HG02938 (cell line): ENCODE results near the gene FMNL2.
"Not testable (repeated sequence)": the region's sequence is repeated elsewhere in the genome, so short reads cannot be mapped to it uniquely, and the experiment has no call there.

Experiments
- ATAC-seq: cut with Tn5 transposase; IDR thresholded peaks from one replicate; pipeline ENCODE4 v1.9.1; 2021; ENCODE audit warnings: mild to moderate bottlenecking, moderate library complexity; ENCODE audit not compliant: unreplicated experiment

Gene FMNL2

DNA sequence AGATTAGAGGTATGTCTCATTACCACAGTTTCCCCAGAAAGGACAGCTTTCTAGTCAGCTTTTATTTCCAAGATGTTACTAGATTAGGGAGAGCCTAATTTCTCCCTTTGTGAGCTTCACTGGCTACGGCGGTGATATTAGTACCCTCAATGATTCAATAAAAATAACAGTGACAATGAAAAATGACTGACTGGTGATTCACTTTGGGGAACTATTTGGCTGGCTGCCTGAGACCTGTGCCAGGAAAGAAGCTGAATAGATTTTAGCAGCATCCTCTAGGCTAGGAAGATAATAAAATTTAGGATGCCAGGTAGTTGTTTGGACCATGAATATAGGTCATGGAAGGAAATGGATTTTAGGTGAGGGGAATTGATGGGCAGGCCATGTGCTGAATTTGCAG lies 178.7 kb downstream of the FMNL2 start:
- no peak for ATAC-seq

DNA sequence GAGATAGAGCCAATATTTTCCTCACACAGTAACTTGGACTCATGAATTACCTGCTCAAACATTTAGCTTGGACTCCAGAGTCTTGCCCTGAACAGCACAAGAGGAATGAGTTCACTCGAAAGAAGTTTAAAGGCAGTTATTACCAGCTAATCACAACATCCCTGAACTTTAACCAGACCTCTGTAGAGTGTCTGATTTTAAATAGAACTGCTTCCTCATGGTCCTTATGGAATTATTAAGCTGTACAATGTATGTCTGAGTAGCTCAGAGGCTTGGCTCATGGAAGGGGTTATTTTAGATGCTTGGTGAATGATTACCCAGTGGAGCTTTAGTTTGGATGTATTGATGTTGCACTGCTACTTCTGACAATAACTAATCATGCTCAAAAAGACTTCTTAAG lies 183.1 kb downstream of the FMNL2 start:
- ATAC-seq = no peak

DNA sequence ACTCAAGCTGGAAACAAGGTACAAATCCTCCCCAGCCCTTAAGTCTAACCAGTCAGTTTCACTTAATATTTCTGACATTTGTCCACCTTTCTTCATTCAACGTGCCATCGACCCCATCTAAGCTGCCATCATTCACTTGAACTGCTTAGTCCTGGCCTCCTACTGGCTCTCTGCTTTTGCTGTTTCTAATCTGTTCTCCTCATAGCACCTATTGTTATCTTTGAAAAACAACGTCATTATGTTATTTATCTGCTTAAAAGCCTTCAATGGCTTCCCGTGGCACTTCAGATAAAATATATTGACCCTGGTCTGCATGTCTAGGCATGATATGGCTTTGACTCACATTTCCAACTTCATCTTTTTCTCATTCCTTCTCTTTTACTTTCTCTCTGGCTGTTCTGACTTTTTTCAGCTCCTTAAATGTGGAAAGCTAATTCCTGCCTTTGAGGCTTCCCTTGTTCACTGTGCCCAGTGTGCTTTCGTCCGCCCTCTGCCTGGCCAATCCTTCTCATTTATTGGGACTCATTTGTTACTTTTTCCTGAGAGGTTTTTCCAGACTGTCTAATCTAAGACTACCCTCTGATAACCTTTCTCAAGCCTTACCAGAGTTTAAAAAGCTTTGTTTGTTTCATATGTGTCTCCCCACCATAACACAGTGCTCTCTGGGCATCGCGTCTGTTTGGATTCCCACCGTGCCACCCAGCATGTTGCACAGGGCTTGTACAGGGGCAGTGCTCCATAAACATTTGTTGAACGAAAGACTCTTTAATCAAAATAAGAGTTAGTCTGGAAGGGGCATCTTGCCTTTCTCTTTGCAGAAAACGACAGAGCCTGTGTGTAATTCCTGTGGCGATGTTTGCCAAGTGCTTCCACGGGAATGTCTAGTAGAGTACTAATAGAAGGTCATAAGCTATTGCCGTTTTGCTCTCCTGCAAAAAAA lies 183.9 kb downstream of the FMNL2 start:
- no peak for ATAC-seq

DNA sequence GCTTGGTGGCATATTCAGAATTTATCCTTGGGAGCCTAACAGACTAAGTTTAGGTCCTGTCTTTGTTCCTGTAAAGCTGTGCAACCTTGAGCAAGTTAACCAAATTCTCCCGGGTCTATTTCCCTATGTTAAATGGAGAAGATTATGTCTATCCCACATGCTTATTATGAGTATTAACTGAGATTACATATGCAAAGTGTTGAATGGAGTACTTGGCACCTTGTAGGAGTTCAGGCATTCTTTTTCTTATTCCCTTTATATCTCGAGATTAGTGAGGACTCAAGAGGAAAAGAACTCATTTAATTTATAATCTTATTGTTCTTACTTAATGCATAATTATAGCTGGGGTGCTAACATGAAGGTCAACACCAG lies 184.6 kb downstream of the FMNL2 start:
- ATAC-seq = no peak

DNA sequence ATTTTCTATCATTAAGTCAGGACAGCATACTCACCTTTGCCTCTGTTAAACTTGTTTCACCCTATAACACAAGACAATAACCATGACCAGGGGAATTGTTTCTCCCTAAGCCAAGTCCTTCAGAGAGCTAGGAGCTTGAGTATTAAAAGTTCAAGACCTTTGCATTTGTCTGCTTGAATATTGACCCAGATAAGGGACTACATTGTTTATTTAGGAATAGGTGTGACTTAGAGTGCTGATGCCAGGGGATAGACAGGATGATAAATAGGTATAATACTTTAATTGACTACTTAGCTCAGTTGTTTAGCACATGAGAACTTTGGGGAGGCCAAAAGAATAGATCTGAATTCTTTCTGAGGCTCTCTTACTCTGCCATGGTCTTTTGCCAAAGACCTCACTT lies 185.8 kb downstream of the FMNL2 start:
- ATAC-seq = no peak

DNA sequence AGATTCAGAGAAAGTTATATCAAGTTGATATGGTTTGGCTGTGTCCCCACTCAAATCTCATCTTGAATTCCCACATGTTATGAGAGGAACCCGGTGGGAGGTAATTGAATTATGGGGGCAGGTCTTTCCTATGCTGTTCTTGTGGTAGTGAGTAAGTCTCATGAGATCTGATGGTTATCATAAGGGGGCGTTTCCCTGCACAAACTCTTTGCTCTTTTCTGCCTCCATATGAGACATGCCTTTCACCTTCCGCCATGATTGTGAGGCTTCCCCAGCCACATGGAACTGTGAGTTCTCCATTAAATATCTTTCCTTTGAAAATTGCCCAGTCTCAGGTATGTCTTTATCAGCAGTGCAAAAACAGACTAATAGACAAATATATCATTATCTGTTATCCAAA lies 187.5 kb downstream of the FMNL2 start:
- not testable (repeated sequence) for ATAC-seq

DNA sequence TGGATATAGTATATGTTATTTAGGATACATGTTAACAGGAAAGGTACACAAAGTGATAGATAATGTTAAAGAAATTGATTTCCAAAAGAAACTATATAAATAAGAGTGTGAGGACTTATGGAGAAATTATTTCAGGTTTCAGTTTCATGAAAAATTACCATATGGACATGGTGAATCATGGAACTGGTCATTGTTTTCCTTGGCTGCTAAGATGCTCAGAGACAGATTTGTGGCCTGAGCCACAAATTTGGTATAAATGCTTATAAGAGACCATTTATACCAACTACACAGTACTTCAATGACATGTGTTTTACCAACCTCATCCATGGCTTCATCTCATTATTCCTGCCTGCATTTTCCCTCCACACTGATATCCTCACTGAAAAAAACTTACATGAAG lies 188.1 kb downstream of the FMNL2 start:
- ATAC-seq = no peak

DNA sequence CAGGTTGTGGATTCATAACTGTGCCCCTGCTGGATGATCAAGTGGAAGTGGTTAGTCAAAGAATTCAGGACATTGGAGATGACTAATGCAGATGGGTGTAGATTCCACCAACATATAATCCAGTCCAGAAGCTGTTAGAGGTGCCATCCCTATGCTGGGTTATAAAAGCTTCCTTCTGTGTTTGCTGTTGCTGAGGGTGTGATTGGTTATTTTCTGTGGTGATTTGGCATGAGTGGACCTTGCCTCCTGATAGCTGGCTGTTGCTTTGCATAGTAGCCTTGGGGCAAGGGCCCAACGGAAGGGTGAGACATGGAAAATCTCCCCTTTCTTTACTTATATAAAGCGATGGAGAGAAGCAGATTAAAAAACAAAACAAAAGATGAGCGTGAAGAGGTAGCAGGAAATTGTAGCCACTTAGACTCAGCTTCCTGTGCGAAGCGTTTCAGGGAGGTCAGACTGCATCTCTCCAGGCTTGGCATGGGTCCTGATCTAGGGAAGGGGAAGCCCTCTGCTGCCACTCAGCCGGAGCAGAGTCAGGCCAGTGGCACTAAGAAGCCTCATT lies 190.4 kb downstream of the FMNL2 start:
- no peak for ATAC-seq

DNA sequence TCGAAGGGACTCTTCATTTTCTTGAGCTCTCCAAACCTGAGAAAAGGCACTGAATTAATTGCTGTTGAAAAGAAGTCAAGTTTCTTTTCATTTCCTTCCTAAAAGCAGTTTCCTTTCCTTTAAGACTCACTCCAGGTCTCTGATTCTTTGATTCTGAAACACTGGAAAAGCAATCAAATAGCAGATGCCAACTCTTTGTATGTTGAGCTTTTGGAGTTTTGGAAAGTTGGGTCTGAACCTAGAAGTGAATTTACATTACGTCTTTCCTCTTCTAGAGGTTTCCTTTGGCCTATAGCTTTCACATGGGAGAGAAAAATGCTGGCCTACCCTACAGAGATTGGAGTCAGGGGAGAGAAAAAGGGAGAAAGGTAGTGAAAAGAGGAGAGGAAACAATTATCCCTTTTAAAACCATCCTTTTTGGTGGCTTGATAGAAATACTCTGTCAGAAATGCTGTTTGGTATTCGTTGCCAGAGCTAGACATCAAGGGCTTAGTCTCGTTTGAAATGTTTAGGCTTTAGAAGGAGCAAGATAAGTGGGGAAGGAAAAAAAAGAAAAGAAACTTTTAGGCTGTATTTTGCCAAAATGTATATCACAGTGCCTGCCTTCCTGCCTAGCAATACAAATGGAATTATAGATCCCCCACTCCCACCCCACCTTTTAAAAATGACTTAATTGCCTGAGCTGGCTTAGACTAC lies 194.6 kb downstream of the FMNL2 start:
- ATAC-seq = no peak

DNA sequence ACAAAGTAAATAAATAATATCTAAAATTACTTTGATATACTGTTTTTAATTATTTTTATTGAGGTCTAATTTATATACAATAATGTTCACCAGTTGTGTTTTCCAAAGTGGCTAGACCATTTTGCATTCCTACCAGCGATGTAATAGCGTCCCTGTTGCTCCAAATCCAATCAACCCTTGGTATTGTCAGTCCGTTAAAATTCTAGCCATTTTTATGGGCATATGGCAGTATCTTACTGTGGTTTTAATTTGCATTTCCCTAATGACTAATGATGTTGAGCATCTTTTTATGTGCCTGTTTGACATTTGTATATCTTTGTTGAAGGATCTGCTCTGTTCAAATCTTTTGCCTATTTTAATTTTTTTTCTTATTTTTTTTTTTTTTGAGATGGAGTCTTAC lies 197.3 kb downstream of the FMNL2 start:
- no peak for ATAC-seq

DNA sequence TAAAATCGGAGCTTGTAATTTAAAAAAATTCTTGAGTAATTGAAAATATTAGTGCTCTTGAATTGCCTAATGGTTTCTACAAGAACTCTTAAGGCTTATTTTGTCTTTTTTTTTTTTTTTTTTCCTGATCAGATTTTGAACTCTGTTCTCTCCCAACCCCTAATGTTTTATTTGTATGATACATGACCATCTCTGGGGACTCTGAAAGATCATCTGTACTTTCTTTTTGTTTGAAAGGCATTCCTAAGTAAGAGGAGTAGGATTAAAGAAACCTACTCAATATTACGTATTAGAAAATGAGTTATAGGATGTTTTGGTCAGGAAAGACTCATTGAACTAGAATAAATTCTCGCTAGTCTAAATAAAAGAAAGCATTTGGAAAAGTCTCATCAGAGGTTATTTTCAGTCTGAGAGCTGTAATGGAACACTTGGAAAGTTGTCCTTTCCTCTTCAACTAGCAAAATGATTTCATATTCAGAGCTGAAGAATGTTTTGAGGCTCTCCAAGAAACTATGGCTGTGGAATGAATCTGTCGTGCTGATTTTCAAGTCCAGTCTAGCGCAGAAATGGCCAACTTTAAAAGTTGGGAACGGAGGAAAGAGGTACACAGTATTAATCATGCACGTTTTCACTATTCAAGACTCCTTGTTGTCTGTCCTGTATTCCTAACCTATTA lies 199.6 kb downstream of the FMNL2 start:
- no peak for ATAC-seq

DNA sequence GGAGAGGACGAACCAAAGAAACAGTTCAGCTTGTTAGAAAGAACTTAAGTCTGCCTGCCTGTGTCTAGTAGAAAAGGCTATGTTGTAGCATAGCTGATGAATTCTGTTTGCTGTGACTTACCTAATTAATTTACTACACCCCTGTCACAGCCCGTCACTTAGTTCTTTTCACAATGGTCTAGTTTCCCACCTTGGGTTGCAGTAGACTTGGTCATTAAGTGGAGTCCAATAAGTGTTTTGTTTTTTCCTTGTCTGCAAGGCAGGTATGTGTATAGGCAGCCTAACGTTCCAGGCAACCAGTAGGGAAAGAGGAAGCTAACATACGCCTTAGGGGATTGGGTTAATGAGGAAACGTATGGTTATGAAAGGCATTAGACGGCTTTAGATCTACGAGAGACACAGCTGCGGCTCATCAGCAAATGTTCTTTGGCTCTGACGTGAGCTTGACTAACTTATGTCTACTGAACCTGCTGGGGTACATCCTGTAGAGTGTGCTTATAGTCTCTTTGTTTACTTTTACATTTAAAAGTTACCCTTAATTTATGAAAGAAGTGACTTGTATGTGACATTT lies 202.2 kb downstream of the FMNL2 start:
- no peak for ATAC-seq

DNA sequence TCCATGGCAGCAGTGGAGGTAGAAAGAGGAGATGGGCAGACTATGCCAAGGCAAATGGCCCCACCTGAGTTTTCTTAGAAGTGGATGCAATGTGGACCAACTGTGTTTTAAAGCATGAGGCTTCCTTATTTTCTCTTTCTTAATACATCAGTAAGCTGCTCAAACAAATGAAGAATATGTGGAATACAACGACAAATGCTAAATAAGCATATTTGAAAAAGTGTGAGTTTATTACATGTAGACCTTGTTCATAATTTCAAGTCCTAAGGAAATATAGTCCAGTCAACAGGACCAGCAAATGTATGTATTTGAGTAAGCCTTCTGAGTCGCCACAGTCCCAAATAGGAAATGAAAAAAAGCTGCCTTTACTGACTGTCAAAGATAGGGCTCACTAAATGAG lies 204.4 kb downstream of the FMNL2 start:
- no peak for ATAC-seq

DNA sequence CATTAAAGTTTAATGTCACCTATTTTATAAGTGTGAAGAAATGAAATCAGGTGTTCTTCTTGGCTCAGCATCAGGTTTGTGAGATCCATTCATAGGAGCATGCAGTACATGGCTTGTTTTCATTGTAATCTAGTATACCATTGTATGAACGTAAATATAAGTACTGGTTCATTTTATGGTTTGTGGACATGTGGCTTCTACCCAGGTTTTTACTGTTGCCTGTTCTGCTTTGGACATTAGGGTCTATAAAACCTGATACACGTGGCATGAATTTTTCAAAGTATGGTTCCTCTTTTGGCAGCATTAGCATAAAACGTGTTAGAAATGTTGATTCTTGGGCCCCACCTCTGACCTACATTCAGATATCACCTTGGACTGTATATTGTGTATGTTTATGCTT lies 206.7 kb downstream of the FMNL2 start:
- no peak for ATAC-seq

DNA sequence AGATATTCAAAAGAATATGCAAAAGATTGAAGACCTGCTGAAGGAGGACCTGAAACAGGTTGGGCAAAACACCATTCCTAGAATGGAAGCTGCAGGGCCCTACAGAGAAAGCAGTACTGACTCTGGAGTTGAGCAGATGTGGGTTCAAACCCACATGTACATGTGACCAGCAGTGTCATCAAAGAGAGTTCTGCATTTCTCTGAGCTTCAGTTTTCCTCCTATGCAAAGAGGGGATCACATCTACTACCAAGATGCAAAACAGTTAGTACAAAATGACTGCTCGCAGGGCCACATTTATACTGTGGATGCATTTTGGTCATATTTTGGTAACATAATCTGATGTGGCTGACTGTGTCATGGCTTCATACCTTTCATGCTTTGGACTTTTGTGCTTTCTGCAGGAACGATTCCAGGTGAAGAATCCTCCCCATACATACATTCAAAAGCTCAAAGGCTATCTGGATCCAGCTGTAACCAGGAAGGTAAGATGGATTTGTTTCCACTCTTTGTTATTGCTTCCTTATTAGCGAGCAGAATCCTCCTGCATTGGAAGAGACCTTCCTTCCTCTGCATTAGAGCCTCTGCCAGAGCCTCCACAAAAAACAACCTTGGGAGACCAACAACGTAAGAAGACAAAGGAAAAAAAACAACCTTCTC lies 207.5 kb downstream of the FMNL2 start:
- ATAC-seq = no peak

DNA sequence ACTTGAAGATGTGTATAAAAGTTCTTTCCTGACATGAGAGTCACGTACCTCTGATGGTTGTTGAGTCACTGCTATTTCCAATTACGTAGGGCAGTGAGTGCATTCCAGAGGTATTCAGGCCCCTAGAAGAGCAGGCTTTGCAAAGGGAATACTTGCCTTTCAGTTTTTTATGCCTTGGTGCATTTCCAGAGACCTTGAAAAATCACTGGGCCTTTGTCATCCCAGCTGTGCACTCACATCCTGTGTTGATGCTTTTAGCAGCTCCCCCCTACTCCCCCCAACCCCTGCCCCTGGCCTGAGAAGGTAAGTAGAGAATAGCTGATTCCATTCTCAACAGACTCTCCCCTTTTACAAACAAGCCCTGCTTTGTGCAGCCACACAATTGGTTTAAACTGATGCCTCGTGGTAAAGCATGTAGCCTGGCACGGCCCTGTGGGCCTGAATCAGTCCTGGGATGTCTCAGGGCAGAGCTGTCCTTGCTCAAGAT lies 208.1 kb downstream of the FMNL2 start:
- no peak for ATAC-seq

DNA sequence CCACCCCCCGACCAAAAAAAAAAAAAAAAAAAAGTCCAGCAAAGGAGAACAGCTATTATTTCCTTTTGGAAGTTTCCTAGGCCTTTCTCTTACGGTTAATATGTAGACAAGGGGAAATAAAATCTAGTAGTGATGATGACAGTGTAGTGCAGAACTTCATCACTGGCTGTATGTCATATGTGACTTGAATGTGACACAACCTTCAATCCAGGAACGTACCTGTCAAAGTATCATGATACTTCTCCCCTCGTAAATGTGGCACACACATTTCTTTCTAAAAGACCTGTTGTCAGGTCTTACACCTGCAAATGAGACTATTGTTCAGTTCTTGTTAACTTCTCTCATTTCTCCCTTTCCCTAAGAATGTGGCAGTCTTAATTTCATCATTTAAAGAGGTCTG lies 208.7 kb downstream of the FMNL2 start:
- no peak for ATAC-seq

DNA sequence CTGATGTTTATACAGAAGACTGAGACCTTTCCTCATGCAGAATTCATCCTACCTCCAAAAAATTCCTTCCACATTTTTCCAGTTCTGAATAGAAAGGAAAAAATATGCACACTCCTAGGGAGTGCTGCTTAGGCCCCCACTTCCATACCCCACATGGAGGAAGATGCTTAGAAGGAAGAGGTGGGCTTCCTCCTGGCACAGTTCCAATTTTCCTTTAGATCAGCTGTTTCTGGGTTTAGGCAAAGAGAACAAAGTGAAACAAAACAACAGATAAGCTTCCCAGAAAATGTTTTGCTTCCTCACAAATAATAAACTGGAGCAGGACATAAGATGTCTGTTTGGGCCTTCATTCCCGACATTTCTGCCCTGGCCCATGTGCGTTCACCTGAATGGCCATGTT lies 209.7 kb downstream of the FMNL2 start:
- ATAC-seq = no peak

DNA sequence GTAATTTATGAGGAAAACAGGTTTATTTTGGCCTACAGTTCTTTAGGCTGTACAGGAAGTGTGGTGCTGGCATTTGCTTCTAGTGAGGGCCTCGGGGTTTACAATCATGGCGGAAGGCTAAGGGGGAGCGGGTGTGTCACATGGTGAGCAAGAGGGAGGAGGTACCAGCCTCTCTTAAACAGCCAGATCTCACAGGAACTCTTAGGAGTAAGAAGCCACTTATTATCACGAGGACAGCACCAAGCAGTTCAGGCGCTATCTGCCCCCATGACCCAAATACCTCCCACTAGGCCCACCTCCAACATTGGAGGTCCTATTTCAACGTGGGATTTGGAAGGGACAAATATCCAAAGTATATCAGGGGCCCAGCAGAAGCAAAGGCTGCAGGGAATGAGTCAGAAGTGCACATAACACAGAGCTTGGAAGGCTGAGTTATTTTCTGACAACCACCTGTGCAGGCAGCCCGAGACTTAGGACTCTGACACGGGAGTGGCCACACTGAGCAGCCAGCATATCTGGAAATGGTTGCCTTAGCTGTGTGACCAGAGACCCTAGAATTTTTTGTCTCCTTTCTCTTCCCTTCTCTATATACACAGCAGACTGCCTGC lies 211.4 kb downstream of the FMNL2 start:
- ATAC-seq = no peak
